OCI-LY1 (cell line): ENCODE results near the gene RBM15B.
A peak's percentile ranks its signal among the peaks of the same experiment; 100 is the strongest.
"Not testable (repeated sequence)": the region's sequence is repeated elsewhere in the genome, so short reads cannot be mapped to it uniquely, and the experiment has no call there.

Source experiments
- H2AFZ ChIP-seq: fragments of 200-600 bp; sonication (generic), shearing (Covaris generic); 2 replicates; pipeline ENCODE4 v1.6.0; 2014; ENCODE audit warnings: antibody characterized with exemption, mild to moderate bottlenecking, low read length
- H3F3A ChIP-seq: fragments of 200-600 bp; sonication (generic), shearing (Covaris generic); 2 replicates; pipeline ENCODE4 v1.6.0; 2014; ENCODE audit warnings: mild to moderate bottlenecking, antibody characterized with exemption, low read length, moderate library complexity; ENCODE audit not compliant: insufficient read depth
- H3K27ac ChIP-seq: fragments of 200-600 bp; sonication (generic); 2 replicates; pipeline ENCODE4 v1.5.1; 2014; ENCODE audit warnings: low read length, mixed run types, mild to moderate bottlenecking, low read depth; ENCODE audit not compliant: poor library complexity, severe bottlenecking
- H3K27me3 ChIP-seq: fragments of 200-600 bp; sonication (generic); 2 replicates; pipeline ENCODE4 v1.6.0; 2014; ENCODE audit warnings: antibody characterized with exemption, mild to moderate bottlenecking, low read length, moderate library complexity; ENCODE audit not compliant: insufficient read depth
- H3K36me3 ChIP-seq: fragments of 200-600 bp; sonication (generic); 2 replicates; pipeline ENCODE4 v1.6.1; 2014; ENCODE audit warnings: mild to moderate bottlenecking, antibody characterized with exemption, low read length, moderate library complexity, mixed read lengths; ENCODE audit not compliant: insufficient read depth
- H3K4me1 ChIP-seq: fragments of 200-600 bp; sonication (generic); 2 replicates; pipeline ENCODE4 v1.5.1; 2014; ENCODE audit warnings: mild to moderate bottlenecking, low read length, moderate library complexity; ENCODE audit not compliant: insufficient read depth, severe bottlenecking
- H3K4me2 ChIP-seq: fragments of 200-600 bp; sonication (generic), shearing (Covaris generic); 2 replicates; pipeline ENCODE4 v1.6.1; 2014; ENCODE audit warnings: low read length
- H3K4me3 ChIP-seq: fragments of 200-600 bp; sonication (generic); 2 replicates; pipeline ENCODE4 v1.5.1; 2014; ENCODE audit warnings: low read length, low read depth, mild to moderate bottlenecking, mixed read lengths; ENCODE audit not compliant: poor library complexity, severe bottlenecking
- H3K79me2 ChIP-seq: fragments of 200-600 bp; shearing (Covaris generic); 2 replicates; pipeline ENCODE4 v1.6.1; 2016; ENCODE audit warnings: mixed run types, low read length, mixed read lengths; ENCODE audit not compliant: insufficient read depth
- H3K9ac ChIP-seq: fragments of 200-600 bp; sonication (generic), shearing (Covaris generic); 2 replicates; pipeline ENCODE4 v1.6.1; 2014; ENCODE audit warnings: mild to moderate bottlenecking, low read length, mixed read lengths
- H3K9me2 ChIP-seq: fragments of 200-600 bp; sonication (generic), shearing (Covaris generic); 2 replicates; pipeline ENCODE4 v1.6.1; 2014; ENCODE audit warnings: low read depth, mild to moderate bottlenecking, low read length, mixed read lengths
- H3K9me3 ChIP-seq: fragments of 200-600 bp; shearing (Covaris generic); 2 replicates; pipeline ENCODE4 v1.6.1; 2014; ENCODE audit warnings: low read length, mixed read lengths
- H4K20me1 ChIP-seq: fragments of 200-600 bp; sonication (generic), shearing (Covaris generic); 2 replicates; pipeline ENCODE4 v1.6.0; 2016; ENCODE audit warnings: mild to moderate bottlenecking, low read length; ENCODE audit not compliant: insufficient read depth
- CTCF ChIP-seq: fragments of 200-600 bp; sonication (generic), shearing (Covaris generic); IDR thresholded peaks from 2 replicates; pipeline ENCODE4 v1.5.1; 2017; ENCODE audit warnings: mild to moderate bottlenecking, antibody characterized with exemption, low read length, moderate library complexity, mixed read lengths
- EZH2 ChIP-seq: fragments of 200-600 bp; sonication (generic), shearing (Covaris generic); IDR thresholded peaks from 2 replicates; pipeline ENCODE4 v1.8.0; 2017; ENCODE audit warnings: borderline replicate concordance, mixed run types, mild to moderate bottlenecking, antibody characterized with exemption, low read length, moderate library complexity, mixed read lengths

RBM15B gene

GRCh38 chr3:51362476-51362875 lies 28.6 kb upstream of the RBM15B start:
- no peak overlapping the region for H3K4me2 ChIP-seq
- no peaks in the 10 kb centered on the region for H3K9me3 ChIP-seq
- no peak overlapping the region for H3K4me3 ChIP-seq
- H4K20me1 ChIP-seq = no peaks in the 10 kb centered on the region
- no peaks in the 10 kb centered on the region for H3F3A ChIP-seq
- no peaks in the 10 kb centered on the region for H3K4me1 ChIP-seq
- H3K27me3 ChIP-seq = no peaks in the 10 kb centered on the region
- no peak overlapping the region for H3K9ac ChIP-seq
- H3K79me2 ChIP-seq = no peaks in the 10 kb centered on the region
- H3K27ac ChIP-seq = no peak overlapping the region
- TF ChIP-seq CTCF = no peak
- no peak for TF ChIP-seq EZH2
- H3K36me3 ChIP-seq = no peaks in the 10 kb centered on the region
- H2AFZ ChIP-seq = no peak overlapping the region
- H3K9me2 ChIP-seq = no peaks in the 10 kb centered on the region

- H3K9ac ChIP-seq, H3K9me3 ChIP-seq, H2AFZ ChIP-seq, H3K4me3 ChIP-seq, H4K20me1 ChIP-seq, H3K27me3 ChIP-seq, H3K27ac ChIP-seq, H3K4me1 ChIP-seq, H3K9me2 ChIP-seq, H3F3A ChIP-seq, H3K79me2 ChIP-seq, H3K4me2 ChIP-seq, H3K36me3 ChIP-seq: not testable (repeated sequence)
Measured at GRCh38 chr3:51368276-51368675, 22.8 kb upstream of the RBM15B start.

GRCh38 chr3:51371943-51372557 lies 19.0 kb upstream of the RBM15B start:
- no peaks in the 10 kb centered on the region for H3K79me2 ChIP-seq
- H3K27me3 ChIP-seq = peaks cover 4% of the 10 kb centered on the region; the same call in 1 of the 2 replicates
- H3K9me3 ChIP-seq = no peaks in the 10 kb centered on the region
- H4K20me1 ChIP-seq = no peaks in the 10 kb centered on the region
- H3K27ac ChIP-seq = no peak overlapping the region
- H3F3A ChIP-seq = no peaks in the 10 kb centered on the region
- no peak overlapping the region for H3K4me2 ChIP-seq
- no peak overlapping the region for H3K4me3 ChIP-seq
- no peaks in the 10 kb centered on the region for H3K9me2 ChIP-seq
- H2AFZ ChIP-seq = no peak overlapping the region
- H3K9ac ChIP-seq = no peak overlapping the region
- TF ChIP-seq EZH2 (no peak), CTCF (peak; percentile 65)
- no peaks in the 10 kb centered on the region for H3K36me3 ChIP-seq
- H3K4me1 ChIP-seq = no peaks in the 10 kb centered on the region

GRCh38 chr3:51373658-51374421 lies 17.2 kb upstream of the RBM15B start:
- no peaks in the 10 kb centered on the region for H3K9me3 ChIP-seq
- H4K20me1 ChIP-seq = no peaks in the 10 kb centered on the region
- H3K4me1 ChIP-seq = no peaks in the 10 kb centered on the region
- H3K27ac ChIP-seq = no peak overlapping the region
- no peak for TF ChIP-seq CTCF
- no peak for TF ChIP-seq EZH2
- no peaks in the 10 kb centered on the region for H3K36me3 ChIP-seq
- no peaks in the 10 kb centered on the region for H3F3A ChIP-seq
- H3K4me3 ChIP-seq = no peak overlapping the region
- no peaks in the 10 kb centered on the region for H3K79me2 ChIP-seq
- H3K9me2 ChIP-seq = no peaks in the 10 kb centered on the region
- peaks cover 10% of the 10 kb centered on the region; the same call in 1 of the 2 replicates for H3K27me3 ChIP-seq
- no peak overlapping the region for H3K4me2 ChIP-seq
- H2AFZ ChIP-seq = no peak overlapping the region
- H3K9ac ChIP-seq = no peak overlapping the region
